Small intestine (tissue), 7 donors: ENCODE measurements around the gene TBC1D1. TPM values are rescaled to one million over a fixed set of nuclear protein-coding genes. Genes with fewer than 3 reads are reported as not detected.
A peak's percentile ranks its signal among the peaks of the same experiment; 100 is the strongest.

Experiments used
- DNase-seq, 2 donors: peaks; one replicate each; pipeline versions ENCODE4 v3.0.0 to v3.0.0-alpha.2; 2013
- FAIRE-seq: peaks from 2 replicates; lab custom pipeline; 2012; peaks lifted over from hg19 to GRCh38; lab: Jason Lieb, UNC
- H3K27ac ChIP-seq, 3 donors: one replicate each; pipeline ENCODE4 v1.5.1; 2013; ENCODE audit warnings: low read length in 2 of 3, mild to moderate bottlenecking in 2 of 3, control low read depth in 1 of 3, inconsistent platforms in 1 of 3, low read depth in 1 of 3, moderate library complexity in 1 of 3
- H3K27me3 ChIP-seq, 3 donors: one replicate each; pipeline ENCODE4 v1.6.1; 2013; ENCODE audit warnings: low read length in 3 of 3, inconsistent platforms in 1 of 3; ENCODE audit not compliant: control insufficient read depth in 3 of 3, insufficient read depth in 3 of 3
- H3K36me3 ChIP-seq, 3 donors: one replicate each; pipeline ENCODE4 v1.6.1; 2013; ENCODE audit warnings: low read length in 3 of 3, inconsistent platforms in 1 of 3, low read depth in 1 of 3, mild to moderate bottlenecking in 1 of 3, moderate library complexity in 1 of 3; ENCODE audit not compliant: control insufficient read depth in 3 of 3, insufficient read depth in 2 of 3
- H3K4me1 ChIP-seq, 3 donors: one replicate each; pipeline ENCODE4 v1.6.1; 2013; ENCODE audit warnings: low read length in 2 of 3, inconsistent platforms in 1 of 3, low read depth in 1 of 3, mild to moderate bottlenecking in 1 of 3, moderate library complexity in 1 of 3; ENCODE audit not compliant: control insufficient read depth in 3 of 3, insufficient read depth in 2 of 3
- H3K4me3 ChIP-seq, 3 donors: one replicate each; pipeline ENCODE4 v1.5.1; 2013; ENCODE audit warnings: low read length in 3 of 3, control low read depth in 1 of 3, inconsistent platforms in 1 of 3, low read depth in 1 of 3, mild to moderate bottlenecking in 1 of 3, moderate library complexity in 1 of 3
- H3K9me3 ChIP-seq, 2 donors: one replicate each; pipeline ENCODE4 v1.6.1; 2013; ENCODE audit warnings: low read depth in 1 of 2, low read length in 1 of 2; ENCODE audit not compliant: control insufficient read depth in 2 of 2, insufficient read depth in 1 of 2
- WGBS, 3 donors: extraction: QIAGEN DNeasy Blood & Tissue Kit; methylation state at CpG; one replicate each; pipeline ENCODE4 v1.1.7; 2013; 5-methylcytosine and 5-hydroxymethylcytosine counted together
- polyA plus RNA-seq, 4 donors: library from polyadenylated mRNA; stranded (reverse) in 3 of 4; unstranded in 1 of 4; fragments of 200-250 nt in 3 of 4; fragments of 120-200 nt in 1 of 4; gene quantifications; one replicate each; pipeline versions ENCODE4 v1.2.1 to v1.2.3, GENCODE V29; 2013
- donor health status: healthy with polysubstance abuse.
- donor health status: control.
- donor health status: control.
- donor health status: Bipolar disorder and iron deficiency.
- donor health status: healthy.

The TBC1D1 gene
- polyA plus RNA-seq, 4 donors: 38.3 to 118 (median 41.5) TPM

DNA sequence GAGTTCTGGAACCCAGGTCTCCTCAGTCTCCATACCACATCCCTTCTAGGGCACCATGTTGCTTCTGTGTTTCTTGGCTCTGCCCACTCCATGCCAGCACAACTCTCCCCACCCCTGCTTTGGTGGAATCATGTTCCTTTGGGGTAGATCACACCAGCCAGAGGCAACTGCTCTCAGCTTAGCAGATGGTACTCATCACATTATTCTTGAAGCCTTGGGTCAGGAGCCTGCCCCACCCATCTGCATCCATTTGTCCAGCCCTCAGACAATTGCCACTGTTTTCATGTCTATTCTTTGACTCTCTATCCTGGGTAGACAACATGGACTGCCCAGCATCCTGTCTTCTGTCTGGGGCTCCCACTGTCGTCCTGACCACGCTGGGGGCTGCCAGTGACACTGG is 216.9 kb downstream of the TBC1D1 start:
- peaks cover 0 to 35% (median 3%) of the 10 kb centered on the region in 3 donors for H3K4me1 ChIP-seq
- H3K27me3 ChIP-seq: no peaks in the 10 kb centered on the region
- peaks cover 0 to 52% (median 3%) of the 10 kb centered on the region in 3 donors for H3K36me3 ChIP-seq
- no peak overlapping the region for H3K27ac ChIP-seq
- no peak for DNase-seq
- 85 to 100% (median 100%) methylated on average over 2 of the region's 2 CpGs for WGBS, 3 donors
- no peak overlapping the region for H3K4me3 ChIP-seq
- FAIRE-seq: no peak
- no peaks in the 10 kb centered on the region for H3K9me3 ChIP-seq

DNA sequence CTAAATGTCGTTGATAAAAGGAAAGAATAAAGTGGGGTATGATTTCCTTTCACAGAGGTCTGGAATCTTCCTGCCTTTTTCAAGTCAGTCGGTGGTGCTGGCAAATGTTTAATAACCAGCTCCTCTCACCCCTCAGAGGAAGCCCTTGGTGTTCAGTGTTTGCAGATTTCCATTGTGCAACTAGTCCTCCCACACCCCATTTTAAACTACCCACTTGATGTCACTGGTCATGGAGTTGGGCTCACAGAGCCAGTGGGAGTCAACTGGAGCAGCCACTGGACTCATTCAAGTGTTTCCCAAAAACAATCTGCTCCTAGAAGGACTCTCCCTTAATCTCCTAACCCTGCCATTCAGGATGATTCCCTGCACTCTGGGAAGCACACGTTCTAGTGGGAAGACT is 218.5 kb downstream of the TBC1D1 start:
- FAIRE-seq (no peak), DNase-seq (no peak)
- Histone ChIP-seq H3K4me3 (no peak overlapping the region), H3K9me3 (no peaks in the 10 kb centered on the region), H3K4me1 (peaks cover 0 to 36% (median 7%) of the 10 kb centered on the region in 3 donors), H3K36me3 (peaks cover 0 to 58% (median 3%) of the 10 kb centered on the region in 3 donors), H3K27me3 (no peaks in the 10 kb centered on the region), H3K27ac (peak overlapping the region in 1 of 3 donors; percentile 80)
- 34 to 47% (median 43%) methylated on average over 3 of the region's 3 CpGs for WGBS, 3 donors

DNA sequence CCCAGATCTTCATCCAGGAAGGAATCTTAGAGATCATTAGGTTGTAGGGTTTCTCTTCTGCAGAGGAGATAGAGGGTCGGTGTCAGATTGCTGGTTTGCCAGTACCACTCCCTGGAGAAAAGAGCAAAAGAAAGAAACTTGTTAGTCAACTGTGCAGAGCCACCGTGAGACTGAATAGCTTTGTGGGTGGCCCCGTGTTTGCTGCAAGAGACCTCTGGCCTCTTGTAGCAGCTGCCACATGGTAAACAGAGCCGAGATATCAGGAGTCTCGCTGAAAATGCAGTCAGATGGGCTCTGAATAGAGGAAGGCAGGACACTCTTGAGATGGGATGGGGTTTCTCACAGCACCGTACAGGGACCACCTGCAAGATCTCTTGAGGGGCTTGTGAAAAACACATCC is 219.0 kb downstream of the TBC1D1 start:
- Histone ChIP-seq H3K36me3 (peaks cover 0 to 56% (median 3%) of the 10 kb centered on the region in 3 donors), H3K27ac (peak overlapping the region in 2 of 3 donors; percentile 40 to 80), H3K9me3 (no peaks in the 10 kb centered on the region), H3K4me1 (peaks cover 0 to 40% (median 8%) of the 10 kb centered on the region in 3 donors), H3K27me3 (no peaks in the 10 kb centered on the region), H3K4me3 (no peak overlapping the region)
- WGBS, 3 donors: 16 to 44% (median 29%) methylated on average over 6 of the region's 6 CpGs
- FAIRE-seq (no peak), DNase-seq (peak; percentile 53 to 72)

DNA sequence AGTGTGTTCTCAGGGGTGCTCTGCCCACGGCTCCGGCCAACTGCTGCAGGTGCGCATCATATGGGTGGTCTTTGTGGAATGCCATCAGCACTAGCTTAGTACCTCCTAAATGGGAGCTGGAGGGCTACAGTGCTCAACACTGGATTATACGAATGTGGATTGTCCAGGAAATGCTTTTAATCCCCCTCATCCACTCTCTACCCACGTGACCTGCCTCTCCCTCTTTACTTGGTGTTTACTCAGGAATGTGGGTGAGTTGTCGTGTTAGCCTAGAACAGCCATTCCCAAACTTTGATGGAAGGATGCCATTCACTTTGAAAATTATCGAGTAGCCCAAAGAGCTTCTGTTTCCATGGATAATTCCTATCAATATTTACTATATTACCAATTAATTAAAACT is 220.1 kb downstream of the TBC1D1 start:
- FAIRE-seq (no peak), DNase-seq (no peak)
- Histone ChIP-seq H3K36me3 (peaks cover 0 to 54% (median 3%) of the 10 kb centered on the region in 3 donors), H3K27me3 (no peaks in the 10 kb centered on the region), H3K27ac (peak overlapping the region in 1 of 3 donors; percentile 80), H3K4me1 (peaks cover 0 to 40% (median 8%) of the 10 kb centered on the region in 3 donors), H3K4me3 (no peak overlapping the region), H3K9me3 (no peaks in the 10 kb centered on the region)
- 91 to 93% (median 92%) methylated on average over 7 of the region's 7 CpGs for WGBS, 3 donors

DNA sequence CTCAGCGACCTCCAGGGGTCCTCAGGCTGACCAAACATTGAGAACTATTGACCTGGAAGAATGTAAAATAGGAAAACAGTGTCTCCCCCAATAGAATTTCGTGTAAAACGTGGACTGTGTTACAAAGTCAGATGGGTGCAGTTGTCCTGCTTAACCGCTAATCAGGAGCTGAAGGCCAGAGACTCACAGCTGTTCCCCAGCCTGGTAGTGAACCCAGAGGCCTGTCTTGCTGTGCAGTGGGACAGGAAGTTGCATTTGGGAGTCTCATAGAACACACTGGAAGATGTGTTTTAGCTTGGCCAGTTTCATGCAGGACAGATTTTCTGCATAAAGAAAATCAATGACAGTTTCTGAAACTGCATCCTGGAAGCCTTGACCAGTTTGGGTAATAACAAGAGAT is 220.8 kb downstream of the TBC1D1 start:
- DNase-seq (no peak), FAIRE-seq (no peak)
- WGBS, 3 donors: 61 to 67% (median 64%) methylated on average over 4 of the region's 4 CpGs
- Histone ChIP-seq H3K27me3 (no peaks in the 10 kb centered on the region), H3K4me1 (peaks cover 0 to 40% (median 8%) of the 10 kb centered on the region in 3 donors), H3K27ac (no peak overlapping the region), H3K9me3 (no peaks in the 10 kb centered on the region), H3K36me3 (peaks cover 0 to 52% (median 3%) of the 10 kb centered on the region in 3 donors), H3K4me3 (no peak overlapping the region)

DNA sequence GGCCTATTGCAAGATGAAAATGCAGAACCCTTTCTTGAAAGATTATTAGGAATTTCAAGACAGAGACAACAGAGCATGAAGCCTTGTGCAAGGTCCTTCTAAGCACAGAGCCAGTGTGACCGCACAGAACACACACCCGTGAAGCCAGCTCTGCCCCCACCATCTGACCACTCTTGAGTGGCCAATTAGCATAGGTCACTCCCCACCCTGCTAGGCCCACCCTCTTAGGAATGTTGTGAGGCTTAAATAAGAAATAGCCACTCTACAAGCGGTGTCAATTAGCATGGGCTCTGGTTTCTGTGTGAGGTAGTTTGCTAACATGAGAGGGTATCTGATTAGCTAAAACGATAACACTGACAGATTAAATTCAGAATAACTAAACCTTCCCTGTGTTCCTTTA is 222.2 kb downstream of the TBC1D1 start:
- WGBS, 3 donors: 86 to 97% (median 97%) methylated on average over 4 of the region's 4 CpGs
- no peak overlapping the region for H3K4me3 ChIP-seq
- DNase-seq (no peak), FAIRE-seq (no peak)
- no peaks in the 10 kb centered on the region for H3K27me3 ChIP-seq
- peaks cover 0 to 37% (median 8%) of the 10 kb centered on the region in 3 donors for H3K4me1 ChIP-seq
- peaks cover 3 to 50% (median 4%) of the 10 kb centered on the region in 3 donors for H3K36me3 ChIP-seq
- H3K9me3 ChIP-seq: no peaks in the 10 kb centered on the region
- no peak overlapping the region for H3K27ac ChIP-seq

DNA sequence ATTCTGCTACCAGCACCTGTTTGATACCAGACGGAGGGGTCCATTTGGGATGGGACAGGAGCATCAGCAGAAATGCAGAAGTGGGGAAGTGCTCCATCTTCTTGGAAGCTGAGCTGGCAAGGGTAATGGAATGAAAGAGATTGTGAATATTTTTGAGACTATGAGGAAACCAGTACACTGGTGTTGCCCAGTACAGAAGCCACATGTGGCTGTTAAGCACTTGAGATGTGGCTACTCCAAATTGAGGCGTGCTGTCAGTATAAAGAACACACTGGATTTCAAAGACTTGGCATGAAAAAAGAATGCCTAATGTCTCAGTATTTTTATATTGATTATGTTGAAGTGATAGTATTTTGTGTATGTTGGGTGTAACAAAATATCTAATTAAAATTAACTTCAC is 222.7 kb downstream of the TBC1D1 start:
- H3K4me1 ChIP-seq: peaks cover 0 to 37% (median 8%) of the 10 kb centered on the region in 3 donors
- H3K27me3 ChIP-seq: no peaks in the 10 kb centered on the region
- no peak overlapping the region for H3K4me3 ChIP-seq
- FAIRE-seq: no peak
- peaks cover 3 to 50% (median 4%) of the 10 kb centered on the region in 3 donors for H3K36me3 ChIP-seq
- DNase-seq: no peak
- H3K27ac ChIP-seq: no peak overlapping the region
- 96 to 100% (median 97%) methylated on average over 2 of the region's 2 CpGs for whole genome bisulfite sequencing, 3 donors
- no peaks in the 10 kb centered on the region for H3K9me3 ChIP-seq

DNA sequence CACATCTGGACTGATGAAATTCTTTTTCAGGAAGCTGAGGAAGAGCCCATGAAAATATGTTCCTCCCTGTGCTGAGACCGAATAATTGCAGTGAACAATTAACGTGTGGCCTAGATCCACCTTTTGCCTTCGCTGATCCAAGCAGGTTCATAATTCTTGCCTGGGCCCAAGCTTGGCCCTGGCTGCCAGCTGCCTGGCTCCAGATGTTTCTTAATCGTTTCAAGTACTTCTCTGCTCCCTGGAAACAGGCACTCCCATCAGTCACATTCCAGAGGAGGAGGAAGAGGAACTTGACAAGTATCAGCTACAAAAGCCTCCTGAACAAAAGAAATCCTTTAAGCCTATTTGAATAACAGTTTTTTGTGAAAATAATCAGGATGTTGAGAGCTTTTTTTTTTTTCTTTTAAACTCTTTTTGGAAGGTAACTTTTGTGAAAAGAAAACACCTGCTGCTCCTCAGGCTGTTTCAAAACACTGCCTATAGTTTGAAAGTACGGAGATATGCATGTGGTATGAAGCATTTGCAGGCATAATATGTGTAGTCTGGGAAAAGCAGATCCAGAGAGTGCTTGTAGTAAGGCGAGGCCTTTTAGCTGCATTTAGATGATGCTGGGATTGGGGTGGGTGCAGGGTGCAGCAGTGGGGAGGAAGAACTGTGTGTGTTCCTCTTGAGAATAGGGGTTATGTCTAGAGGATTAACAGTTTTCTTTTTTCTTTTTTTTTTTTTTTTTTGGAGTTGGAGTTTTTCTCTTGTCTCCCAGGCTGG is 223.7 kb downstream of the TBC1D1 start:
- H3K27ac ChIP-seq: no peak overlapping the region
- peaks cover 0 to 29% (median 8%) of the 10 kb centered on the region in 3 donors for H3K4me1 ChIP-seq
- peaks cover 4 to 47% (median 5%) of the 10 kb centered on the region in 3 donors for H3K36me3 ChIP-seq
- 47 to 49% (median 48%) methylated on average over 6 of the region's 6 CpGs for WGBS, 3 donors
- no peak for FAIRE-seq
- no peaks in the 10 kb centered on the region for H3K9me3 ChIP-seq
- H3K4me3 ChIP-seq: no peak overlapping the region
- no peaks in the 10 kb centered on the region for H3K27me3 ChIP-seq
- peak in 1 of 2 donors; percentile 26 for DNase-seq
